Transverse colon (tissue), 4 donors: ENCODE measurements around the gene SLC6A18. TPM values are rescaled to one million over a fixed set of nuclear protein-coding genes. Genes with fewer than 3 reads are reported as not detected.
"Not testable (repeated sequence)": the region's sequence is repeated elsewhere in the genome, so short reads cannot be mapped to it uniquely, and the experiment has no call there.

Experiments used
- DNase-seq: peaks from one replicate; pipeline ENCODE4 v3.0.0-alpha.2; 2019
- H3K27ac ChIP-seq, 4 donors: fragments of 200-600 bp; sonication (generic); 2 replicates each; pipeline ENCODE4 v1.5.1; 2016 to 2018; ENCODE audit warnings: inconsistent platforms in 4 of 4
- H3K27me3 ChIP-seq: fragments of 200-600 bp; sonication (generic); 2 replicates; pipeline ENCODE4 v1.5.1; 2017; ENCODE audit warnings: inconsistent platforms
- H3K36me3 ChIP-seq, 4 donors: fragments of 200-600 bp; sonication (generic); 2 replicates each; pipeline ENCODE4 v1.5.1; 2017 to 2019; ENCODE audit warnings: inconsistent platforms in 4 of 4
- H3K4me1 ChIP-seq, 4 donors: fragments of 200-600 bp; sonication (generic); 2 replicates each; pipeline ENCODE4 v1.5.1; 2017 to 2020; ENCODE audit warnings: inconsistent platforms in 4 of 4
- H3K4me3 ChIP-seq, 4 donors: fragments of 200-600 bp; sonication (generic); 1 replicate in 1 of 4; 2 replicates in 3 of 4; pipeline versions ENCODE4 v1.5.1 to v1.6.1; 2017 to 2019; ENCODE audit warnings: inconsistent platforms in 4 of 4
- H3K9me3 ChIP-seq, 2 donors: fragments of 200-600 bp; sonication (generic); 2 replicates each; pipeline ENCODE4 v1.5.1; 2017 to 2019; ENCODE audit warnings: inconsistent platforms in 2 of 2
- CTCF ChIP-seq, 5 experiments: fragments of 200-600 bp in 3 of 5; fragments of 450-650 bp in 2 of 5; sonication (generic) in 3 of 5; IDR thresholded peaks; 1 replicate in 2 of 5; 2 replicates in 3 of 5; pipeline ENCODE4 v1.5.1; 2016 to 2017; ENCODE audit warnings: antibody characterized with exemption in 5 of 5, inconsistent platforms in 3 of 5, mild to moderate bottlenecking in 2 of 5, moderate library complexity in 1 of 5
- EP300 ChIP-seq: sonication (generic); formaldehyde crosslinking; IDR thresholded peaks from one replicate; pipeline ENCODE4 v1.6.1; 2017; ENCODE audit warnings: antibody characterized with exemption, low read depth
- POLR2A ChIP-seq: fragments of 450-650 bp; IDR thresholded peaks from one replicate; pipeline ENCODE4 v1.6.1; 2016; ENCODE audit warnings: antibody characterized with exemption, mild to moderate bottlenecking, moderate library complexity
- POLR2AphosphoS5 ChIP-seq, 3 donors: sonication (generic); formaldehyde crosslinking; IDR thresholded peaks; one replicate each; pipeline ENCODE4 v1.6.1; 2016; ENCODE audit warnings: antibody characterized with exemption in 3 of 3
- WGBS, 2 donors: methylation state at CpG; one replicate each; pipeline ENCODE4 v1.1.5; 2018; ENCODE audit warnings: low coverage in 1 of 2; 5-methylcytosine and 5-hydroxymethylcytosine counted together
- in situ Hi-C, 4 donors: fragments of 200-750 bp; cut with MboI; loops; one replicate each; pipeline versions ENCODE4 v1.15.0 to v1.15.1; 2017; ENCODE audit warnings: low sequenced_read_pairs in 3 of 4, low pct_ligation_motif_present in 1 of 4, low pct_unique_long_range_greater_than_20kb in 1 of 4
- intact Hi-C: fragments of 100-400 bp; cut with DNase I; formaldehyde crosslinking; loops from one replicate; pipeline ENCODE4 v1.15.1; 2023; ENCODE audit warnings: low total_unique reads
- total RNA-seq, 4 donors: library from RNA; depleted of rRNA; stranded (reverse); fragments of >200 nt; gene quantifications; one replicate each; pipeline ENCODE4 v1.1.0, GENCODE V29; 2016

The SLC6A18 gene
- total RNA-seq, 4 donors from 2014 or later: not detected

GRCh38 chr5:1282131-1282992 is 57.2 kb downstream of the SLC6A18 start:
- Histone ChIP-seq H3K27me3 (no peaks in the 10 kb centered on the region), H3K4me1 (no peaks in the 10 kb centered on the region), H3K27ac (no peak overlapping the region), H3K36me3 (no peaks in the 10 kb centered on the region), H3K9me3 (no peaks in the 10 kb centered on the region), H3K4me3 (no peak overlapping the region)
- intact Hi-C loops: no loop called here
- DNase-seq: no peak
- 87 to 100% methylated on average over 1 to 37 of the region's 37 CpGs for WGBS, 2 donors
- no peak for TF ChIP-seq POLR2A
- no peak for TF ChIP-seq CTCF (IDR thresholded peaks at IDR 0.05)
- no peak for TF ChIP-seq POLR2AphosphoS5 (IDR thresholded peaks at IDR 0.05)
- TF ChIP-seq EP300: no peak
- in situ Hi-C loops: no loop called here

- H3K9me3 ChIP-seq, H3K36me3 ChIP-seq, H3K4me3 ChIP-seq, H3K27ac ChIP-seq, DNase-seq, intact Hi-C loops, in situ Hi-C loops, H3K27me3 ChIP-seq, H3K4me1 ChIP-seq: not testable (repeated sequence)
- 89 to 93% methylated on average over 10 to 40 of the region's 40 CpGs for WGBS, 2 donors
Observed at GRCh38 chr5:1282993-1283728, 58.0 kb downstream of the SLC6A18 start.

GRCh38 chr5:1283729-1284041 is 58.5 kb downstream of the SLC6A18 start:
- H3K4me3 ChIP-seq, H3K27me3 ChIP-seq, DNase-seq, H3K4me1 ChIP-seq, H3K36me3 ChIP-seq, H3K27ac ChIP-seq, in situ Hi-C loops, intact Hi-C loops, H3K9me3 ChIP-seq: not testable (repeated sequence)
- 89% methylated on average over 16 of the region's 16 CpGs; no CpG with 5 or more reads in 1 of the 2 donors for WGBS, 2 donors

GRCh38 chr5:1284336-1284970 is 59.3 kb downstream of the SLC6A18 start:
- H3K36me3 ChIP-seq, H3K27ac ChIP-seq, H3K4me1 ChIP-seq, H3K27me3 ChIP-seq, H3K9me3 ChIP-seq, H3K4me3 ChIP-seq, DNase-seq, in situ Hi-C loops, intact Hi-C loops: not testable (repeated sequence)
- WGBS, 2 donors: 81 to 90% methylated on average over 2 to 26 of the region's 27 CpGs

- intact Hi-C loops: no loop called here
- H3K36me3 ChIP-seq: no peaks in the 10 kb centered on the region
- H3K9me3 ChIP-seq: no peaks in the 10 kb centered on the region
- no peak for DNase-seq
- H3K4me3 ChIP-seq: no peak overlapping the region
- peaks cover 5% of the 10 kb centered on the region for H3K27me3 ChIP-seq
- no peak overlapping the region for H3K27ac ChIP-seq
- H3K4me1 ChIP-seq: no peaks in the 10 kb centered on the region
- TF ChIP-seq CTCF (IDR thresholded peaks at IDR 0.05): no peak
- no peak for TF ChIP-seq EP300
- no peak for TF ChIP-seq POLR2AphosphoS5 (IDR thresholded peaks at IDR 0.05)
- TF ChIP-seq POLR2A: no peak
- WGBS, 2 donors: 85 to 92% methylated on average over 2 to 12 of the region's 12 CpGs
- in situ Hi-C loops: no loop called here
Observed at GRCh38 chr5:1285141-1285540, 60.0 kb downstream of the SLC6A18 start.
